Heart left ventricle (tissue), 16 donors: ENCODE data around the gene CYP4A22. TPM values are rescaled to one million over a fixed set of nuclear protein-coding genes. Genes with fewer than 3 reads are reported as not detected.
"Not testable (repeated sequence)": the region's sequence is repeated elsewhere in the genome, so short reads cannot be mapped to it uniquely, and the experiment has no call there.

Source experiments
- ATAC-seq, 4 donors: fragments of 200-7000 bp; cut with Tn5 transposase; one replicate each; pipeline ENCODE4 v1.9.1; 2020 to 2022; ENCODE audit warnings: moderate library complexity in 4 of 4, mild to moderate bottlenecking in 3 of 4, moderate number of reproducible peaks in 1 of 4
- DNase-seq, 5 donors: peaks; one replicate each; pipeline ENCODE4 v3.0.0-alpha.2; 2020
- H3K27ac ChIP-seq, 12 donors: fragments of 200-600 bp; sonication (generic) in 4 of 12; one replicate each; pipeline versions ENCODE4 v1.5.0 to v1.8.0; 2016 to 2022; ENCODE audit warnings: mild to moderate bottlenecking in 2 of 12
- H3K27me3 ChIP-seq, 9 donors: fragments of 200-600 bp; sonication (generic) in 2 of 9; one replicate each; pipeline versions ENCODE4 v1.5.1 to v1.8.0; 2016 to 2022; ENCODE audit warnings: mild to moderate bottlenecking in 3 of 9
- H3K36me3 ChIP-seq, 9 donors: fragments of 200-600 bp; sonication (generic) in 2 of 9; one replicate each; pipeline versions ENCODE4 v1.5.0 to v1.8.0; 2018 to 2022; ENCODE audit warnings: mild to moderate bottlenecking in 2 of 9
- H3K4me1 ChIP-seq, 12 donors: fragments of 200-600 bp; sonication (generic) in 4 of 12; one replicate each; pipeline versions ENCODE4 v1.5.0 to v1.8.0; 2016 to 2022; ENCODE audit warnings: mild to moderate bottlenecking in 3 of 12
- H3K4me3 ChIP-seq, 12 donors: fragments of 200-600 bp; sonication (generic) in 4 of 12; one replicate each; pipeline versions ENCODE4 v1.5.0 to v1.8.0; 2017 to 2022; ENCODE audit warnings: mild to moderate bottlenecking in 9 of 12, moderate library complexity in 4 of 12
- H3K9me3 ChIP-seq, 12 donors: fragments of 200-600 bp; sonication (generic) in 4 of 12; one replicate each; pipeline versions ENCODE4 v1.5.0 to v1.8.0; 2016 to 2022; ENCODE audit warnings: mild to moderate bottlenecking in 1 of 12
- CTCF ChIP-seq, 12 donors: fragments of 200-600 bp; sonication (generic) in 4 of 12; IDR thresholded peaks; one replicate each; pipeline versions ENCODE4 v1.5.0 to v1.8.0; 2018 to 2022; ENCODE audit warnings: antibody characterized with exemption in 12 of 12, mild to moderate bottlenecking in 5 of 12
- POLR2A ChIP-seq, 2 donors: fragments of 450-650 bp; IDR thresholded peaks; one replicate each; pipeline ENCODE4 v1.6.1; 2017; ENCODE audit warnings: antibody characterized with exemption in 2 of 2, mild to moderate bottlenecking in 2 of 2, moderate library complexity in 2 of 2
- WGBS, 4 donors: extraction: QIAGEN DNeasy Blood & Tissue Kit in 2 of 4; methylation state at CpG; one replicate each; pipeline versions ENCODE4 v1.1.5 to v1.1.7; 2013 to 2018; 5-methylcytosine and 5-hydroxymethylcytosine counted together
- intact Hi-C, 10 donors: fragments of 100-400 bp; cut with DNase I; formaldehyde crosslinking; loops; one replicate each; pipeline versions ENCODE4 v1.11.1 to v1.14.2; 2022
- long read RNA-seq, 3 donors: library from polyadenylated mRNA; unstranded; transcript quantifications; one replicate each; pipeline ENCODE4 v2.0.0, GENCODE V29; 2020 to 2021
- polyA plus RNA-seq, 2 donors: library from polyadenylated mRNA; stranded (reverse); fragments of 200-250 nt; gene quantifications; one replicate each; pipeline ENCODE4 v1.2.3, GENCODE V29; 2013
- total RNA-seq, 9 donors: library from RNA; depleted of rRNA in 2 of 9; stranded (reverse); fragments of >200 nt in 2 of 9; fragmentation: NEBNext Ultra II Directional in 3 of 9; extraction: Animal tissue kit (Norgen Biotek cat#: 25700) in 3 of 9; gene quantifications; one replicate each; pipeline versions ENCODE4 v1.1.0 to v1.2.4, GENCODE V29; 2016 to 2023
- donor health status: ischemic (EF 13 %, LVEDD 7.1; RV severe dilation, severe dysfunction).
- donor health status: healthy with polysubstance abuse.
- donor health status: DM: no; HTN: yes; CAD: no.
- donor health status: DM: no; HTN: no; CAD: no.
- donor health status: ischemic (EF 25% LVEDD 6.9; RV normal size, moderate dysfunction).
- donor health status: ischemic (EF 25% LVEDD 5.7; RV mildly dilated, moderate dysfunction).
- donor health status: healthy.
- donor health status: DM: yes; HTN: yes; CAD: no.
- donor health status: ischemic (EF 35%, LVEDD 5.7; RV mildly dilated, moderate dysfunction).
- donor health status: nonischemic (EF 11% LVEDD 7.7; RV severe dilation, severe dysfunction).
- donor health status: DM: yes; HTN: yes; CAD: no.
- donor health status: PGD.
- donor health status: ischemic (EF 29% LVEDD 5.4; RV normal size, mild dysfunction).
- donor health status: nonischemic (EF 23%, LVEDD 6.1; RV moderate dilation, normal function).

Gene CYP4A22
- total RNA-seq (under 1 TPM in 1 of 9 donors, not detected in 8; 0.75 TPM), polyA plus RNA-seq (under 1 TPM in 1 of 2 donors, not detected in 1; 0.08 TPM)
- long read RNA-seq, donor 1, result 0 reads
- long read RNA-seq, donor 2, result 0 reads
- long read RNA-seq, donor 3, result 0 reads

GRCh38 chr1:47137198-47137597 is at the start of gene CYP4A22:
Gene CYP4A22, plus strand, starts transcription at chr1:47137441. Its CDS starts 45 bp downstream, at chr1:47137486.
- WGBS, 4 donors, result 62 to 86% (median 79%) methylated on average over 2 to 4 of the region's 4 CpGs
- intact Hi-C loops, result no loop called here
- no peak for ATAC-seq

GRCh38 chr1:47089356-47089755 is 47.9 kb upstream of the CYP4A22 start:
- H3K9me3 ChIP-seq, H3K36me3 ChIP-seq, H3K27ac ChIP-seq, intact Hi-C loops, H3K4me1 ChIP-seq, ATAC-seq, H3K4me3 ChIP-seq, H3K27me3 ChIP-seq: not testable (repeated sequence)
- peak; percentile 45 to 68 (median 59) for TF ChIP-seq CTCF (IDR thresholded peaks at IDR 0.05)
- 4 to 7% (median 5%) methylated on average over 3 of the region's 3 CpGs for WGBS, 4 donors
- peak in 1 of 5 donors; percentile 19 for DNase-seq

More at GRCh38 chr1:47137198-47137597, at the start of gene CYP4A22:
- H3K36me3 ChIP-seq, result no peaks in the 10 kb centered on the region
- no peak within 1 kb of the TSS for H3K4me3 ChIP-seq
- no peak for DNase-seq
- no peaks in the 10 kb centered on the region for H3K4me1 ChIP-seq
- H3K27me3 ChIP-seq, result no peaks in the 10 kb centered on the region
- H3K9me3 ChIP-seq, result peaks cover 0 to 5% (median 0%) of the 10 kb centered on the region in 12 donors
- TF ChIP-seq POLR2A (IDR thresholded peaks at IDR 0.05) (no peak), CTCF (IDR thresholded peaks at IDR 0.05) (no peak)
- H3K27ac ChIP-seq, result no peak within 1 kb of the TSS

GRCh38 chr1:47091476-47091875 is 45.8 kb upstream of the CYP4A22 start:
- not testable (repeated sequence) for H3K4me3 ChIP-seq, H3K36me3 ChIP-seq, ATAC-seq, H3K27ac ChIP-seq, H3K9me3 ChIP-seq, DNase-seq, H3K4me1 ChIP-seq, H3K27me3 ChIP-seq
- intact Hi-C loops, result loop anchor here in 1 of 10 donors (10.0 kb wide), 1 partner anchor 347 kb away; no protein-coding TSS in a partner anchor
- TF ChIP-seq CTCF (IDR thresholded peaks at IDR 0.05), result peak in 6 of 12 donors; percentile 13 to 40 (median 30)
- WGBS, 4 donors, result 18 to 19% (median 19%) methylated on average over 3 of the region's 3 CpGs; no CpG with 5 or more reads in 1 of the 4 donors

- TF ChIP-seq CTCF (IDR thresholded peaks at IDR 0.05) (no peak), POLR2A (IDR thresholded peaks at IDR 0.05) (no peak)
- Histone ChIP-seq H3K9me3 (peaks cover 0 to 28% (median 10%) of the 10 kb centered on the region in 12 donors), H3K4me3 (no peak overlapping the region), H3K4me1 (no peaks in the 10 kb centered on the region), H3K27me3 (no peaks in the 10 kb centered on the region), H3K36me3 (no peaks in the 10 kb centered on the region), H3K27ac (no peak overlapping the region)
- DNase-seq, result no peak
- 83 to 88% (median 87%) methylated on average over 3 of the region's 3 CpGs for WGBS, 4 donors
- intact Hi-C loops, result no loop called here
- ATAC-seq, result no peak
Observed at GRCh38 chr1:47104816-47105215, 32.4 kb upstream of the CYP4A22 start.
